ENCODE data around the gene ADI1. TPM values are rescaled to one million over a fixed set of nuclear protein-coding genes. Genes with fewer than 3 reads are reported as not detected.
A peak's percentile ranks its signal among the peaks of the same experiment; 100 is the strongest.
"Not testable (repeated sequence)": the region's sequence is repeated elsewhere in the genome, so short reads cannot be mapped to it uniquely, and the experiment has no call there.

The ADI1 gene
- polyA plus RNA-seq, 3 donors from 2014 or later, result 31.0 to 66.1 (median 52.2) TPM

DNA sequence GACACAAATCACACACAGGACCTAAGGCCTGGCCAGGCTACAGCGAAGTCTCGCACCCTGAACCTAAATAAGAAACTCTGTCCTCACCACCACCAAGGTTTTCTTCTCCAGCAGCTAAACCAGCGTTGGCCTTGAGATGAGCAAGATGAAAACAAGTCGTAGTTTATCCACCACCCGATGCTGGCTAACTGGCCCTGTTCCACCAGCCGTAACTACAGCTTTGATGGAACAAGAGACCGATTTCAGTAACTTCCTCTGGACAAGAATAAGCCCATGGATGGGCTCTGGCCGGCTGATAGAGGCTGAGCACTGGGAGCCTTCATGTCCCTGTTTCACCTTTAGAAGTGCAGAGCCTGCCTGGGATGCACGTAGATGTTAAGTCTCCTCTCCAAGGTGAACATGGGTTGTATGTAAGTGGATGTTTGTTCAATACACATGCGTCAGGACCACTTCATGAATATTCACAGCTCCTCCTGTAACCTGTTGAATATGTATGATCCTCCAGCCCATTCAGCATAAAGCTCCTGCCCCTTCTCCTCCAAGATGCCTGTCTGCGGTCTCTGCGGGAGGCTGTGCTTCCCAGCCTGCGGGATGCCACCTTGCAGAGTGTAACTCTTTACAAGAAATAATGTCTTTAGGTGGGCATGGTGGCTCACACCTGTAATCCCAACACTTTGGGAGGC lies 24.2 kb downstream of the ADI1 start:
- peaks cover 0 to 2% (median 0%) of the 10 kb centered on the region in 3 donors for H3K27me3 Mint-ChIP-seq (ENCODE audit: low read depth in 3 of 3)
- no peak overlapping the region for H3K27ac Mint-ChIP-seq
- DNase-seq, result no peak
- H3K36me3 Mint-ChIP-seq, result peaks cover 8 to 27% (median 26%) of the 10 kb centered on the region in 3 donors
- H3K4me1 Mint-ChIP-seq, result peaks cover 18 to 20% of the 10 kb centered on the region in 2 donors
- no peak overlapping the region for H3K4me3 Mint-ChIP-seq
- no peaks in the 10 kb centered on the region for H3K9me3 Mint-ChIP-seq

GRCh38 chr2:3493615-3494007 lies 25.7 kb downstream of the ADI1 start:
- peaks cover 0 to 2% (median 0%) of the 10 kb centered on the region in 3 donors for H3K27me3 Mint-ChIP-seq (ENCODE audit: low read depth in 3 of 3)
- H3K9me3 Mint-ChIP-seq, result no peaks in the 10 kb centered on the region
- H3K4me3 Mint-ChIP-seq, result peak overlapping the region in 1 of 5 donors; percentile 57
- no peak overlapping the region for H3K27ac Mint-ChIP-seq
- no peak for DNase-seq
- H3K36me3 Mint-ChIP-seq, result peaks cover 3 to 20% (median 18%) of the 10 kb centered on the region in 3 donors
- H3K4me1 Mint-ChIP-seq, result peaks cover 21 to 28% of the 10 kb centered on the region in 2 donors

GRCh38 chr2:3492951-3493614 lies 26.2 kb downstream of the ADI1 start:
- Mint-ChIP-seq H3K9me3 (no peaks in the 10 kb centered on the region), H3K4me1 (peaks cover 21 to 28% of the 10 kb centered on the region in 2 donors)
- no peak for DNase-seq

GRCh38 chr2:3492475-3492787 lies 26.9 kb downstream of the ADI1 start:
- not testable (repeated sequence) for H3K27ac Mint-ChIP-seq, H3K9me3 Mint-ChIP-seq

More at GRCh38 chr2:3492951-3493614, 26.2 kb downstream of the ADI1 start:
- peaks cover 3 to 15% (median 14%) of the 10 kb centered on the region in 3 donors for H3K36me3 Mint-ChIP-seq
- no peak overlapping the region for H3K27ac Mint-ChIP-seq
- H3K4me3 Mint-ChIP-seq, result no peak overlapping the region
- H3K27me3 Mint-ChIP-seq (ENCODE audit: low read depth in 3 of 3), result peaks cover 0 to 4% (median 0%) of the 10 kb centered on the region in 3 donors

DNA sequence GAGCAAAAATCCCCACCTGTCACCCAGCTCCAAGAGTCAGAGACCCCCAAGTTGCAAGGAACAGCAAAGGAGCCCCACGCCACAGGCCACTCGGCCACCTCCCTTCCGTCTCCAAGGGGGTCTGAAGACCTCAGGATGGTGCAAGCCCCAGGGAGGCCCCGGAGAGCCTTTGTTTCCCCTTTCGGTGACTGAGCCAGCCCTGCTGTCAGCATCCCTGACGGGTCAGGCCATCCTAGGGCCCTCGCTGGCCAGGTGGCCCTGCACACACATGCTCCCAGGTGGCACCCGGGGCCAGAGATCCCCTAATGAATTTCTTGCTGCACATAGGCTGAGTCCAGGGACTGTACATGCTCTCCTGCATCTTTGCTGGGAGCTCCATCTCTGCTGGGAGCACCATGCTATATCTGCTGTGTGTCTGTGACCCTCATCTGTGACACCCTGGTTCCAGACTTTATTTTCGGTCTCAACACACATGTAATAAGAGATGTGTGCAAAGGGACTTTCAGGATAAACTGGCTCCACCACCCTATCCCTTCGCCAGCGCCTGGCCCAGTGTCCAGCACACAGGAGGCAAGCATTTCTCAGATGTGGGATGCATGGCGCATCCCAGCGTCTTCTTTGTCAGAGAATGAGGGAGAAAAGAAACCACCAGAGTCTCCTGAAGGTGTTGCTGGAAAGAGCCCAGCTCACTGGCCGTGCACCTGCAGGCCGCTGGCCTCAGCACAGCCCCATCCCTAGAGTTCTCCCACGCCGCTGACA lies 27.4 kb downstream of the ADI1 start:
- no peak for DNase-seq
- H3K27me3 Mint-ChIP-seq (ENCODE audit: low read depth in 3 of 3), result peaks cover 0 to 2% (median 0%) of the 10 kb centered on the region in 3 donors
- peak overlapping the region in 2 of 5 donors; percentile 33 to 69 for H3K4me3 Mint-ChIP-seq
- peaks cover 21 to 28% of the 10 kb centered on the region in 2 donors for H3K4me1 Mint-ChIP-seq
- H3K27ac Mint-ChIP-seq, result peak overlapping the region in 1 of 6 donors; percentile 62
- H3K9me3 Mint-ChIP-seq, result no peaks in the 10 kb centered on the region
- peaks cover 2 to 9% (median 6%) of the 10 kb centered on the region in 3 donors for H3K36me3 Mint-ChIP-seq

More at GRCh38 chr2:3492475-3492787, 26.9 kb downstream of the ADI1 start:
- Mint-ChIP-seq H3K36me3 (peaks cover 3 to 14% (median 10%) of the 10 kb centered on the region in 3 donors), H3K4me1 (peaks cover 21 to 28% of the 10 kb centered on the region in 2 donors)
- H3K4me3 Mint-ChIP-seq; DNase-seq; H3K27me3 Mint-ChIP-seq (ENCODE audit: low read depth in 3 of 3): not testable (repeated sequence)

DNA sequence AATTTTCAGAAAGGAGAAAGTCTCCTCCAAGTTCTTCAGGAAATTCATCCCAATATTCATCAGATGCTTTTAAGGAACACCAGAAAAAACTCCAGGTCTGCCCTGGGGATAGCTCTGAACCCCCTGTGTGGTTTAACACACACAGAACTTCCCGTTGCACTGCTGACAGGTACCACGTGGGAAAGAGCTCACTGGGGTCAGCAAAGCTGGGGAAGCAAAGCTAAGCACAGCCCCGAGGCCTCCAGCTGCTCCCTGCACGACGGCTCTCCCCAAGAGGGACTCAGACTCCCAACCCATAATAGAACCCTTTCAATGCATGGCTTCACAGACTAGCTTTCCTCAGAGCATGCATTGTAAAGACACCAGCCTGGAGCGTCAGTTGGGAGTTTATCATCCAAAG lies 28.0 kb downstream of the ADI1 start:
- Mint-ChIP-seq H3K36me3 (peaks cover 0 to 6% (median 4%) of the 10 kb centered on the region in 3 donors), H3K4me3 (peak overlapping the region; percentile 22 to 77 (median 69)), H3K4me1 (peaks cover 21 to 28% of the 10 kb centered on the region in 2 donors), H3K9me3 (no peaks in the 10 kb centered on the region), H3K27me3 (ENCODE audit: low read depth in 3 of 3) (peaks cover 0 to 2% (median 0%) of the 10 kb centered on the region in 3 donors), H3K27ac (peak overlapping the region; percentile 51 to 87 (median 68))
- no peak for DNase-seq

- Mint-ChIP-seq H3K27me3 (ENCODE audit: low read depth in 3 of 3) (peaks cover 0 to 2% (median 0%) of the 10 kb centered on the region in 3 donors), H3K36me3 (peaks cover 0 to 4% (median 1%) of the 10 kb centered on the region in 3 donors), H3K27ac (peak overlapping the region; percentile 52 to 87 (median 68)), H3K4me1 (peaks cover 21 to 28% of the 10 kb centered on the region in 2 donors), H3K4me3 (peak overlapping the region; percentile 22 to 77 (median 69)), H3K9me3 (no peaks in the 10 kb centered on the region)
- DNase-seq, result peak; percentile 16 to 41 (median 34)
Observed at GRCh38 chr2:3490191-3491170, 28.9 kb downstream of the ADI1 start.

GRCh38 chr2:3489764-3490115 lies 29.6 kb downstream of the ADI1 start:
- H3K4me3 Mint-ChIP-seq, result no peak overlapping the region
- H3K9me3 Mint-ChIP-seq, result no peaks in the 10 kb centered on the region
- H3K4me1 Mint-ChIP-seq, result peaks cover 21 to 28% of the 10 kb centered on the region in 2 donors
- peak overlapping the region in 1 of 6 donors; percentile 74 for H3K27ac Mint-ChIP-seq
- H3K27me3 Mint-ChIP-seq (ENCODE audit: low read depth in 3 of 3), result peaks cover 0 to 2% (median 0%) of the 10 kb centered on the region in 3 donors
- DNase-seq, result no peak
- peaks cover 0 to 5% (median 4%) of the 10 kb centered on the region in 3 donors for H3K36me3 Mint-ChIP-seq

GRCh38 chr2:3488855-3489763 lies 30.2 kb downstream of the ADI1 start:
- Mint-ChIP-seq H3K36me3 (peaks cover 0 to 5% (median 4%) of the 10 kb centered on the region in 3 donors), H3K9me3 (no peaks in the 10 kb centered on the region), H3K27ac (peak overlapping the region in 1 of 6 donors; percentile 74), H3K27me3 (ENCODE audit: low read depth in 3 of 3) (peaks cover 0 to 2% (median 0%) of the 10 kb centered on the region in 3 donors), H3K4me3 (no peak overlapping the region), H3K4me1 (peaks cover 21 to 28% of the 10 kb centered on the region in 2 donors)
- no peak for DNase-seq

DNA sequence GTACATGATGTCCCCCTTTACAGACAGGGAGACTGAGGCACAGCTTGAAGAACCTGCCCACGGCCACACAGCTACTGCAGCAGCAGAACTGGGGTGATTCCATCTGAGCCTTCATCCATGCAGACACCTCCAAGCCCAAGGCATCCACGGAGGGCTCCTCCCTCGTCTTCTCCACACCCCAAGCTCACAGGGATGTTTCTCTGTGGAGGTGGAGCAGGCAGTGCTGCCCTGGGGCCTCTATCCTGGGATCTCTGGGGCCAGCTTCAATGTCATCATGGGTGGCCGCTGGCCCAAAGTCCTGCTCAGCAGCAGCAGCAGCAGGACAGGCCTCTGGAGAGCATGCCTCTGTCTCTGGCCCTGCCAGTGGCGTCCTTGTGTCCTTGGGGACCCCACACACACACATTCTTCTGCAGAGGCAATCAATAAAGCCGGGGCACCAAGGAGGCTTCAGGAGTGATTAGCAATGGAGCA lies 31.2 kb downstream of the ADI1 start:
- Mint-ChIP-seq H3K27ac (peak overlapping the region in 1 of 6 donors; percentile 36), H3K4me1 (peaks cover 23 to 28% of the 10 kb centered on the region in 2 donors), H3K27me3 (ENCODE audit: low read depth in 3 of 3) (peaks cover 0 to 2% (median 0%) of the 10 kb centered on the region in 3 donors), H3K9me3 (no peaks in the 10 kb centered on the region), H3K36me3 (peaks cover 0 to 5% (median 4%) of the 10 kb centered on the region in 3 donors), H3K4me3 (no peak overlapping the region)
- DNase-seq, result no peak

GRCh38 chr2:3487432-3487831 lies 31.9 kb downstream of the ADI1 start:
- DNase-seq, result no peak
- Mint-ChIP-seq H3K4me1 (peaks cover 23 to 28% of the 10 kb centered on the region in 2 donors), H3K9me3 (no peaks in the 10 kb centered on the region), H3K27me3 (ENCODE audit: low read depth in 3 of 3) (peaks cover 0 to 2% (median 0%) of the 10 kb centered on the region in 3 donors), H3K36me3 (peaks cover 0 to 5% (median 4%) of the 10 kb centered on the region in 3 donors), H3K4me3 (no peak overlapping the region), H3K27ac (no peak overlapping the region)

- H3K27ac Mint-ChIP-seq, result no peak overlapping the region
- DNase-seq, result no peak
- H3K36me3 Mint-ChIP-seq, result peaks cover 0 to 5% (median 4%) of the 10 kb centered on the region in 3 donors
- H3K4me3 Mint-ChIP-seq, result no peak overlapping the region
- no peaks in the 10 kb centered on the region for H3K9me3 Mint-ChIP-seq
- peaks cover 0 to 2% (median 0%) of the 10 kb centered on the region in 3 donors for H3K27me3 Mint-ChIP-seq (ENCODE audit: low read depth in 3 of 3)
- H3K4me1 Mint-ChIP-seq, result peaks cover 22 to 27% of the 10 kb centered on the region in 2 donors
Observed at GRCh38 chr2:3487028-3487425, 32.3 kb downstream of the ADI1 start.

Data from immature natural killer cell (primary cell).